Omental fat pad (tissue), 4 donors: Measurements from ENCODE around the gene ITM2B. TPM values are rescaled to one million over a fixed set of nuclear protein-coding genes. Genes with fewer than 3 reads are reported as not detected.
"Not testable (repeated sequence)": the region's sequence is repeated elsewhere in the genome, so short reads cannot be mapped to it uniquely, and the experiment has no call there.

ENCODE experiments used
- ATAC-seq: fragments of 150-250 bp; one replicate; pipeline ENCODE4 v1.9.1; 2016; ENCODE audit warnings: mild to moderate bottlenecking, moderate library complexity; ENCODE audit not compliant: low FRiP score
- DNase-seq: peaks from one replicate; pipeline ENCODE4 v3.0.0-alpha.2; 2019; ENCODE audit warnings: low spot score
- total RNA-seq, 4 donors: library from RNA; depleted of rRNA; stranded (reverse); fragments of >200 nt; gene quantifications; one replicate each; pipeline ENCODE4 v1.1.0, GENCODE V29; 2016
- TF ChIP-seq, protein P1 (sequence below), 3 donors: fragments of 450-650 bp; IDR thresholded peaks; one replicate each; pipeline ENCODE4 v1.5.1; 2016 to 2017; ENCODE audit warnings: antibody characterized with exemption in 3 of 3, mild to moderate bottlenecking in 3 of 3, moderate library complexity in 2 of 3

ITM2B gene
- total RNA-seq, 4 donors from 2014 or later, result 455 to 728 (median 534) TPM

DNA sequence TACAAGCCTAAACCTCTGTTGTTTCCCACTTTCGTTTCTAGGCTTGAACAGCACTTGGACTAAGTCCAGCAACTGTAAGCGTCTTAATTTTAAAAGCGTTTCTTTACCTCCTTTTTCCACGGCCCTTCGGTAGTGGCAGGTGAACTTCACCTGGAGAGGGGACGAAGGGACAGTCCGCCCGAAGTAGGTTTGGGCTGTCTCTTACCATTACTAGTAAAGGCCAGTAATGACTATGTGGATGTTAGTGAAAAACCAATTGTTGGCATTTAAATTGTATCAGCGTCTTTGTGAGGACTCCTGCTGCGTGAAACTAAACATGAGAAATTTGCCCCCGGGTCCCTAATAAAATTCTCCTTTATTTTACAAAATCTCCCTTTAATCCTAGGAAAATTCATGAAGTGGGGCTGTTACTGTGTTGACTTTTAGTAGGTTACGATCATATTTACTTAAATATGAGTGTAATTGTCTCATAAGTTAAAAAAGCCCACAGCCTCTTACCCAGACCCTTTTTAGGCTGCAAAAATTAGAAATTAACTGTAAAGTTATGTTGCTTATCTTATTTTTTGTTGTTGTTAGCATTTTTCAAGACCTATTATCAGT, 983 bp downstream of the ITM2B start:
- TF ChIP-seq, protein P1, sequence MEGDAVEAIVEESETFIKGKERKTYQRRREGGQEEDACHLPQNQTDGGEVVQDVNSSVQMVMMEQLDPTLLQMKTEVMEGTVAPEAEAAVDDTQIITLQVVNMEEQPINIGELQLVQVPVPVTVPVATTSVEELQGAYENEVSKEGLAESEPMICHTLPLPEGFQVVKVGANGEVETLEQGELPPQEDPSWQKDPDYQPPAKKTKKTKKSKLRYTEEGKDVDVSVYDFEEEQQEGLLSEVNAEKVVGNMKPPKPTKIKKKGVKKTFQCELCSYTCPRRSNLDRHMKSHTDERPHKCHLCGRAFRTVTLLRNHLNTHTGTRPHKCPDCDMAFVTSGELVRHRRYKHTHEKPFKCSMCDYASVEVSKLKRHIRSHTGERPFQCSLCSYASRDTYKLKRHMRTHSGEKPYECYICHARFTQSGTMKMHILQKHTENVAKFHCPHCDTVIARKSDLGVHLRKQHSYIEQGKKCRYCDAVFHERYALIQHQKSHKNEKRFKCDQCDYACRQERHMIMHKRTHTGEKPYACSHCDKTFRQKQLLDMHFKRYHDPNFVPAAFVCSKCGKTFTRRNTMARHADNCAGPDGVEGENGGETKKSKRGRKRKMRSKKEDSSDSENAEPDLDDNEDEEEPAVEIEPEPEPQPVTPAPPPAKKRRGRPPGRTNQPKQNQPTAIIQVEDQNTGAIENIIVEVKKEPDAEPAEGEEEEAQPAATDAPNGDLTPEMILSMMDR (IDR thresholded peaks at IDR 0.05), result no peak
- ATAC-seq (no peak), DNase-seq (no peak)

GRCh38 chr13:48234566-48235340, 1.7 kb downstream of the ITM2B start:
- ATAC-seq (no peak), DNase-seq (no peak)
- TF ChIP-seq, protein P1 (IDR thresholded peaks at IDR 0.05), result no peak

GRCh38 chr13:48235341-48236135, 2.5 kb downstream of the ITM2B start:
- TF ChIP-seq, protein P1 (IDR thresholded peaks at IDR 0.05), result no peak
- DNase-seq, result no peak
- ATAC-seq, result no peak

- TF ChIP-seq, protein P1 (IDR thresholded peaks at IDR 0.05), result no peak
- ATAC-seq, result no peak
Measured at GRCh38 chr13:48236528-48237353, 3.7 kb downstream of the ITM2B start.

GRCh38 chr13:48239369-48239768, 6.4 kb downstream of the ITM2B start:
- ATAC-seq, result not testable (repeated sequence)

More at GRCh38 chr13:48236528-48237353, 3.7 kb downstream of the ITM2B start:
- DNase-seq, result no peak

DNA sequence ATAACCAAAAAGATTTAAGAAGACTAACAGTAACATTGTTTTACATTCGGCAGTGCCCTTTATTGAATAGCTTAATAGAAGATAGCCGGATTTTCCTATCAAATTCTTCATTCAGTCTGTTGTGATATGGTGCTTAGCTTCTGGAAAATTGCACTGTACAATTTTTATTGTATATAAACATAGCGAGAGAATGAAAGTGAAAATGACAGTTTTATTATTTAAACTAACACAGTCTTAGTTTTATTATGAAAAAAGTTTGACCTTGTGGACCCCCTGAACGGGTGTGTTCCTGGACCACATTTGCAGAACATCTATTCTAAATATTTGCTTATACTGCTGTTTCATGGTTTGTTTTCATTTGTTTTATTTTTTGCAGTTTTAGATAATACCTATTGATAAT, 8.6 kb downstream of the ITM2B start:
- no peak for ATAC-seq
- TF ChIP-seq, protein P1 (IDR thresholded peaks at IDR 0.05), result no peak

More at GRCh38 chr13:48239369-48239768, 6.4 kb downstream of the ITM2B start:
- not testable (repeated sequence) for DNase-seq

More for the DNA sequence above, 8.6 kb downstream of the ITM2B start:
- DNase-seq, result no peak
